ENCODE measurements around the gene BCL11B. TPM values are rescaled to one million over a fixed set of nuclear protein-coding genes. Genes with fewer than 3 reads are reported as not detected.

Gene BCL11B
- total RNA-seq, 1 donor, result not detected

DNA sequence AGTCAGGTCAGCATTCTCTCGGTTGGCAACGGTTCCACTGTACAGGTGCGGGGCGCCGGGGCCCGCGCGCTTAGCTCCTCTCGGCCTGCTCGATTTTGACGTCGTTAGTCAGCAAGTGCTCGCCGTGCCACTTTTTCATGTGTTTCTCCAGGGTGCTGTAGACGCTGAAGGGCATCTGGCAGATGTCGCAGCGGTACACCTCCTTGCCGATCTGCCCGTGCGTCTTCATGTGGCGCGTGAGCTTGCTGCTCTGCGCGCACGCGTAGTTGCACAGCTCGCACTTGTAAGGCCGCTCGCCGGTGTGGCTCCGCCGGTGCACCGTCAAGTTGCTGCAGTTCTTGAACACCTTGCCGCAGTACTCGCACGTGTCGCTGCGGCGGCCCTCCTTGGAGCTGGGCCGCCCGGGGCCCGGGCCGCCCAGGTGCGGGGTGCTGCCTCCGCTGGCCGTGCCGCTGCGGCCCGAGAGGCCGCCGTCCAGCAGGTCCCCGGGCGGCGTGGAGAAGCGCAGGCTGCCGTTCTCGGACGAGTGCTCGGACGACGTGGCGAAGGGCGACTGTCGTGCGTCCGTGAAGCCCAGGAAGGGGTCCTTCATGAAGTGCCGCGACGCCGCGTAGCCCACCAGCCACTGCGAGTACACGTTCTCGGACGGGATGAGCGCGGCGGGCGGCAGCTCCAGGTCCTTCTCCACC is 97.8 kb downstream of the BCL11B start:
- TF ChIP-seq CTCF (IDR thresholded peaks at IDR 0.05; ENCODE audit: insufficient read depth, low read depth, low read length), result no peak
- no peak overlapping the region for H3K4me3 ChIP-seq (ENCODE audit: low read depth, low read length)
- no peak for DNase-seq (ENCODE audit: low read depth)

GRCh38 chr14:99173506-99173905 is 98.5 kb downstream of the BCL11B start:
- no peak for TF ChIP-seq CTCF (IDR thresholded peaks at IDR 0.05; ENCODE audit: insufficient read depth, low read depth, low read length)
- no peak overlapping the region for H3K4me3 ChIP-seq (ENCODE audit: low read depth, low read length)
- no peak for DNase-seq (ENCODE audit: low read depth)

- no peak for TF ChIP-seq CTCF (IDR thresholded peaks at IDR 0.05; ENCODE audit: insufficient read depth, low read depth, low read length)
- DNase-seq (ENCODE audit: low read depth), result no peak
- no peak overlapping the region for H3K4me3 ChIP-seq (ENCODE audit: low read depth, low read length)
These were observed 98.9 kb downstream of the BCL11B start for GRCh38 chr14:99173086-99173485.

DNA sequence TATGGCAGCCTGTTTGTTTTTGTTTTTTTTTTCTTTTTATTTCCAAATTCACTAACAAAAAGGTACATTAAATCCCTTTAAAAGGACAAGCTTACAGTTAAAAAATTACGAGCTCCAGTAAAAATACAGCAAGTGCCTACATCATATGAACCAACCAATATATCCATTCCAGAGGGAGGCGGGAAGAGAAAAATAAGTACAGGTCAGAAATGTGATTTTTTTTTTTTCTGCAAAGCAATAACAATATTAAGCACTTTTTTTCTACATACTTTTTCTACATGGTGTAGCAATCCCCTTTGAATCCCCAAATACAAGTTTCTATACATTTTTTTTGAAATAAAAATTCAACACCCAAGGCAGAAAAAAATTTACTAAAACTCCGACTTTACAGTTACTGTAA is 100.6 kb downstream of the BCL11B start:
- H3K4me3 ChIP-seq (ENCODE audit: low read depth, low read length), result no peak overlapping the region
- TF ChIP-seq CTCF (IDR thresholded peaks at IDR 0.05; ENCODE audit: insufficient read depth, low read depth, low read length), result no peak
- DNase-seq (ENCODE audit: low read depth), result no peak

DNA sequence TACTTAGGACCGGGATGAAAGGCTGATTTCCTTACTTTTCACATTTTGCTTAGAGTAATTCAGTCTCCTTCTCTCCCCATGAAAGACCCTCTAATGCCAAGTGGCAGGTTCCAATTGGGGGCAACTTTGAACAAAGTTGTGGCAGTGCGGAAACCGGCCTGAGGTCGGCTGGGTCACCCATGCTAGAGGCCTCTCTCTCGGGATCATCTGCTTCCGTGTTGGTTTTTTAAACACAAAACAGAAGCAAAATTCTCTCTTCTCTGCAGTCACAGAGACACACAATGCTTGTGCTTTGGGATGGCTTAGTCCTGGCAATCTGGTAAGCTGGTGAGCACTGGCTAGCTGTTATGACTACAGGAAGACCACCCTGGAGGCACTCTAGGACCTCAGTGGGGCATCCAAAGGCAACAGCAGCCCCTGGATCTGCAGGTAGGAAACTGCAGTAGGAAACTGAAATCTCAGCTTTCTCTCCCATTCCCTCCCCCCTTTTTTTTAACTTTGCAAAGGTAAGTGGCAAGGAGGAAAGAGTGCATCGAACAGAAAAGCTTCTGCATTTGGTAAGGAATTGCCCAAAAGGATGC is 102.1 kb downstream of the BCL11B start:
- no peak for DNase-seq (ENCODE audit: low read depth)
- TF ChIP-seq CTCF (IDR thresholded peaks at IDR 0.05; ENCODE audit: insufficient read depth, low read depth, low read length), result no peak
- H3K4me3 ChIP-seq (ENCODE audit: low read depth, low read length), result no peak overlapping the region

DNA sequence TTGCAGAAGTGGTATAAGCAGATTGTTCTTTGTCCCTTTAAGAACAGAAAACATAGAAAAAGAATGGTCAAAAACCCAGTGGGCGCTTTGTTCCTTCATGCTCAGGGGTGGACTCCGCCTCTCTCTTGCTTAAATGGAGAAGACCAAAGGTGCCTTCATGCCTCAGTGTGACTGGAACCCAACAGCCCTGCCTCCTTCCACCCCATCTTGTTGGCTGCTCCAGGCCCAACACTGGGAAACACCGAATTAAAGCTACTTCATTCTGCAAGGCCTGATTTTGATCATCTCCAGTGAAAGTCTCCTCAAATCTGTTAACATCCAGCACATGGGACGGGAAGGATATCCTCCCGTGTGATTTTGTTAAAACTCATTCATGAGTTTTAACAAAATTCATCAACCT is 103.7 kb downstream of the BCL11B start:
- DNase-seq (ENCODE audit: low read depth), result no peak
- no peak overlapping the region for H3K4me3 ChIP-seq (ENCODE audit: low read depth, low read length)
- TF ChIP-seq CTCF (IDR thresholded peaks at IDR 0.05; ENCODE audit: insufficient read depth, low read depth, low read length), result no peak

GRCh38 chr14:99166506-99166905 is 105.5 kb downstream of the BCL11B start:
- no peak for TF ChIP-seq CTCF (IDR thresholded peaks at IDR 0.05; ENCODE audit: insufficient read depth, low read depth, low read length)
- H3K4me3 ChIP-seq (ENCODE audit: low read depth, low read length), result no peak overlapping the region
- DNase-seq (ENCODE audit: low read depth), result no peak
